Measurements from ENCODE around the gene KMT5C. TPM values are rescaled to one million over a fixed set of nuclear protein-coding genes. Genes with fewer than 3 reads are reported as not detected.

KMT5C gene
- total RNA-seq, 2 experiments from 2014 or later, result 21.9 to 26.7 TPM

GRCh38 chr19:55305983-55306562, 33.6 kb upstream of the KMT5C start:
- Mint-ChIP-seq H3K4me3 (no peak overlapping the region), H3K27ac (peak overlapping the region; percentile 55), H3K9me3 (ENCODE audit: insufficient read depth) (no peaks in the 10 kb centered on the region), H3K4me1 (ENCODE audit: low read depth) (peaks cover 18% of the 10 kb centered on the region), H3K36me3 (ENCODE audit: low read depth) (peaks cover 12% of the 10 kb centered on the region), H3K27me3 (ENCODE audit: low read depth) (no peaks in the 10 kb centered on the region)
- no peak for ATAC-seq
- ChIA-PET POLR2A (no interaction called here), CTCF (interaction anchor here (1.0 to 1.5 kb wide), 3 partner anchors 14 to 78 kb away, joined by 3 to 6 read pairs (median 4); partner anchors contain the start of genes KMT5C and TMEM238)
- DNase-seq, result no peak

GRCh38 chr19:55306712-55307111, 33.0 kb upstream of the KMT5C start:
- peaks cover 12% of the 10 kb centered on the region for H3K36me3 Mint-ChIP-seq (ENCODE audit: low read depth)
- ChIA-PET POLR2A (no interaction called here), CTCF (interaction anchor here (1.2 to 1.5 kb wide), 2 partner anchors 14 to 33 kb away, joined by 4 to 6 read pairs; partner anchors contain the start of gene KMT5C)
- H3K27ac Mint-ChIP-seq, result no peak overlapping the region
- peaks cover 12% of the 10 kb centered on the region for H3K4me1 Mint-ChIP-seq (ENCODE audit: low read depth)
- ATAC-seq (no peak), DNase-seq (no peak)
- no peak overlapping the region for H3K4me3 Mint-ChIP-seq
- no peaks in the 10 kb centered on the region for H3K9me3 Mint-ChIP-seq (ENCODE audit: insufficient read depth)
- H3K27me3 Mint-ChIP-seq (ENCODE audit: low read depth), result no peaks in the 10 kb centered on the region

- no peaks in the 10 kb centered on the region for H3K9me3 Mint-ChIP-seq (ENCODE audit: insufficient read depth)
- ChIA-PET POLR2A (interaction anchor here (0.6 kb wide), 1 partner anchor 248 kb away, joined by 4 read pairs; no protein-coding TSS in a partner anchor), CTCF (interaction anchor here (1.1 kb wide), 1 partner anchor 16 kb away, joined by 3 read pairs; no protein-coding TSS in a partner anchor)
- DNase-seq (no peak), ATAC-seq (no peak)
- H3K36me3 Mint-ChIP-seq (ENCODE audit: low read depth), result peaks cover 9% of the 10 kb centered on the region
- no peak overlapping the region for H3K4me3 Mint-ChIP-seq
- no peaks in the 10 kb centered on the region for H3K27me3 Mint-ChIP-seq (ENCODE audit: low read depth)
- H3K27ac Mint-ChIP-seq, result no peak overlapping the region
- H3K4me1 Mint-ChIP-seq (ENCODE audit: low read depth), result peaks cover 8% of the 10 kb centered on the region
These were observed 31.4 kb upstream of the KMT5C start for GRCh38 chr19:55308281-55308680.

GRCh38 chr19:55309448-55309847, 30.2 kb upstream of the KMT5C start:
- no peak for ATAC-seq
- H3K36me3 Mint-ChIP-seq (ENCODE audit: low read depth), result peaks cover 6% of the 10 kb centered on the region
- CTCF ChIA-PET, result no interaction called here

GRCh38 chr19:55310498-55310897, 29.2 kb upstream of the KMT5C start:
- peaks cover 8% of the 10 kb centered on the region for H3K4me1 Mint-ChIP-seq (ENCODE audit: low read depth)
- peaks cover 3% of the 10 kb centered on the region for H3K36me3 Mint-ChIP-seq (ENCODE audit: low read depth)
- no peak for ATAC-seq
- ChIA-PET CTCF (interaction anchor here (0.8 kb wide), 1 partner anchor 18 kb away, joined by 3 read pairs; no protein-coding TSS in a partner anchor), POLR2A (no interaction called here)
- no peaks in the 10 kb centered on the region for H3K9me3 Mint-ChIP-seq (ENCODE audit: insufficient read depth)
- no peak overlapping the region for H3K4me3 Mint-ChIP-seq
- H3K27me3 Mint-ChIP-seq (ENCODE audit: low read depth), result no peaks in the 10 kb centered on the region
- DNase-seq, result no peak
- no peak overlapping the region for H3K27ac Mint-ChIP-seq

More at GRCh38 chr19:55309448-55309847, 30.2 kb upstream of the KMT5C start:
- Mint-ChIP-seq H3K9me3 (ENCODE audit: insufficient read depth) (no peaks in the 10 kb centered on the region), H3K27me3 (ENCODE audit: low read depth) (no peaks in the 10 kb centered on the region), H3K4me1 (ENCODE audit: low read depth) (peaks cover 8% of the 10 kb centered on the region), H3K4me3 (no peak overlapping the region), H3K27ac (no peak overlapping the region)
- POLR2A ChIA-PET, result no interaction called here
- DNase-seq, result no peak

- Mint-ChIP-seq H3K27ac (no peak overlapping the region), H3K27me3 (ENCODE audit: low read depth) (no peaks in the 10 kb centered on the region), H3K36me3 (ENCODE audit: low read depth) (no peaks in the 10 kb centered on the region), H3K4me3 (no peak overlapping the region), H3K9me3 (ENCODE audit: insufficient read depth) (no peaks in the 10 kb centered on the region), H3K4me1 (ENCODE audit: low read depth) (peaks cover 3% of the 10 kb centered on the region)
- POLR2A ChIA-PET, result interaction anchor here (1.2 kb wide), 1 partner anchor 96 kb away, joined by 3 read pairs; no protein-coding TSS in a partner anchor
- CTCF ChIA-PET, result interaction anchor here (0.8 kb wide), 1 partner anchor 19 kb away, joined by 3 read pairs; no protein-coding TSS in a partner anchor
- DNase-seq (no peak), ATAC-seq (no peak)
These were observed 28.3 kb upstream of the KMT5C start for GRCh38 chr19:55311397-55311796.

- no peak for ATAC-seq
- Mint-ChIP-seq H3K9me3 (ENCODE audit: insufficient read depth) (no peaks in the 10 kb centered on the region), H3K36me3 (ENCODE audit: low read depth) (no peaks in the 10 kb centered on the region), H3K4me1 (ENCODE audit: low read depth) (peaks cover 3% of the 10 kb centered on the region), H3K27ac (no peak overlapping the region), H3K27me3 (ENCODE audit: low read depth) (no peaks in the 10 kb centered on the region), H3K4me3 (no peak overlapping the region)
- POLR2A ChIA-PET, result interaction anchor here (1.2 kb wide), 1 partner anchor 95 kb away, joined by 3 read pairs; no protein-coding TSS in a partner anchor
- no peak for DNase-seq
- CTCF ChIA-PET, result interaction anchor here (0.9 kb wide), 1 partner anchor 11 kb away, joined by 4 read pairs; no protein-coding TSS in a partner anchor
These were observed 27.9 kb upstream of the KMT5C start for GRCh38 chr19:55311797-55312196.

GRCh38 chr19:55312621-55313512, 26.8 kb upstream of the KMT5C start:
- POLR2A ChIA-PET, result interaction anchor here (1.1 to 1.2 kb wide), 2 partner anchors 10 to 24 kb away, joined by 3 read pairs; no protein-coding TSS in a partner anchor
- CTCF ChIA-PET, result interaction anchor here (0.9 to 1.0 kb wide), 2 partner anchors 11 to 12 kb away, joined by 4 read pairs; no protein-coding TSS in a partner anchor
- H3K27me3 Mint-ChIP-seq (ENCODE audit: low read depth), result no peaks in the 10 kb centered on the region
- H3K27ac Mint-ChIP-seq, result no peak overlapping the region
- no peak for ATAC-seq
- no peaks in the 10 kb centered on the region for H3K9me3 Mint-ChIP-seq (ENCODE audit: insufficient read depth)
- no peak overlapping the region for H3K4me3 Mint-ChIP-seq
- no peak for DNase-seq
- peaks cover 3% of the 10 kb centered on the region for H3K4me1 Mint-ChIP-seq (ENCODE audit: low read depth)
- H3K36me3 Mint-ChIP-seq (ENCODE audit: low read depth), result no peaks in the 10 kb centered on the region

GRCh38 chr19:55314396-55314795, 25.3 kb upstream of the KMT5C start:
- Mint-ChIP-seq H3K4me1 (ENCODE audit: low read depth) (peaks cover 3% of the 10 kb centered on the region), H3K27me3 (ENCODE audit: low read depth) (no peaks in the 10 kb centered on the region), H3K27ac (no peak overlapping the region), H3K9me3 (ENCODE audit: insufficient read depth) (no peaks in the 10 kb centered on the region), H3K36me3 (ENCODE audit: low read depth) (no peaks in the 10 kb centered on the region), H3K4me3 (no peak overlapping the region)
- ATAC-seq, result no peak
- DNase-seq, result no peak
- ChIA-PET POLR2A (interaction anchor here (1.1 kb wide), 1 partner anchor 8 kb away, joined by 3 read pairs; no protein-coding TSS in a partner anchor), CTCF (interaction anchor here (0.7 kb wide), 1 partner anchor 13 kb away, joined by 3 read pairs; no protein-coding TSS in a partner anchor)

- ChIA-PET POLR2A (no interaction called here), CTCF (interaction anchor here (1.0 kb wide), 1 partner anchor 15 kb away, joined by 3 read pairs; no protein-coding TSS in a partner anchor)
- Mint-ChIP-seq H3K4me3 (no peak overlapping the region), H3K9me3 (ENCODE audit: insufficient read depth) (no peaks in the 10 kb centered on the region), H3K27ac (no peak overlapping the region), H3K36me3 (ENCODE audit: low read depth) (no peaks in the 10 kb centered on the region), H3K27me3 (ENCODE audit: low read depth) (no peaks in the 10 kb centered on the region), H3K4me1 (ENCODE audit: low read depth) (peaks cover 3% of the 10 kb centered on the region)
- DNase-seq, result no peak
- no peak for ATAC-seq
These were observed 23.6 kb upstream of the KMT5C start for GRCh38 chr19:55315956-55316525.

GRCh38 chr19:55316646-55317045, 23.0 kb upstream of the KMT5C start:
- Mint-ChIP-seq H3K36me3 (ENCODE audit: low read depth) (no peaks in the 10 kb centered on the region), H3K27ac (no peak overlapping the region), H3K9me3 (ENCODE audit: insufficient read depth) (no peaks in the 10 kb centered on the region), H3K27me3 (ENCODE audit: low read depth) (no peaks in the 10 kb centered on the region), H3K4me1 (ENCODE audit: low read depth) (peaks cover 8% of the 10 kb centered on the region), H3K4me3 (no peak overlapping the region)
- CTCF ChIA-PET, result interaction anchor here (1.0 kb wide), 1 partner anchor 15 kb away, joined by 3 read pairs; no protein-coding TSS in a partner anchor
- ATAC-seq (no peak), DNase-seq (no peak)
- POLR2A ChIA-PET, result no interaction called here
